ENCODE results near the gene CYP2A6.
"Not testable (repeated sequence)": the region's sequence is repeated elsewhere in the genome, so short reads cannot be mapped to it uniquely, and the experiment has no call there.

Gene CYP2A6, protein sequence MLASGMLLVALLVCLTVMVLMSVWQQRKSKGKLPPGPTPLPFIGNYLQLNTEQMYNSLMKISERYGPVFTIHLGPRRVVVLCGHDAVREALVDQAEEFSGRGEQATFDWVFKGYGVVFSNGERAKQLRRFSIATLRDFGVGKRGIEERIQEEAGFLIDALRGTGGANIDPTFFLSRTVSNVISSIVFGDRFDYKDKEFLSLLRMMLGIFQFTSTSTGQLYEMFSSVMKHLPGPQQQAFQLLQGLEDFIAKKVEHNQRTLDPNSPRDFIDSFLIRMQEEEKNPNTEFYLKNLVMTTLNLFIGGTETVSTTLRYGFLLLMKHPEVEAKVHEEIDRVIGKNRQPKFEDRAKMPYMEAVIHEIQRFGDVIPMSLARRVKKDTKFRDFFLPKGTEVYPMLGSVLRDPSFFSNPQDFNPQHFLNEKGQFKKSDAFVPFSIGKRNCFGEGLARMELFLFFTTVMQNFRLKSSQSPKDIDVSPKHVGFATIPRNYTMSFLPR

DNA sequence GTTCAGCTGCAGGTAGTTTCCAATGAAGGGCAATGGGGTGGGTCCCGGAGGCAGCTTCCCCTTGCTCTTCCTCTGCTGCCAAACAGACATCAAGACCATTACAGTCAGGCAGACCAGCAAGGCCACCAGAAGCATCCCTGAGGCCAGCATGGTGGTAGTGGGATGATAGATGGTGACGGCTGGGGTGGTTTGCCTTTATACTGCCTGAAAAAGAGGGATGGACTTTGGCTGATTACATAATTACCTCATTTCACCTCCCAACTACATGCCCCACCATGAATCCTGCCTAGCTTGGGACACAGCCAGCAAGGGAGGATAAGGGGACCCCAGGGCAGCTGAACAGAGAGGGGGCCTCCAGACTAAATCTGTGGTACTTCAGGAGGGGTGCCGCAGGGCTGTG lies at the start of gene CYP2A6:
Gene CYP2A6 (minus strand): TSS at position 171 of the 400 bp plus-strand sequence. CDS start 21 bp downstream, at position 150.
- not testable (repeated sequence) for DNase-seq

DNA sequence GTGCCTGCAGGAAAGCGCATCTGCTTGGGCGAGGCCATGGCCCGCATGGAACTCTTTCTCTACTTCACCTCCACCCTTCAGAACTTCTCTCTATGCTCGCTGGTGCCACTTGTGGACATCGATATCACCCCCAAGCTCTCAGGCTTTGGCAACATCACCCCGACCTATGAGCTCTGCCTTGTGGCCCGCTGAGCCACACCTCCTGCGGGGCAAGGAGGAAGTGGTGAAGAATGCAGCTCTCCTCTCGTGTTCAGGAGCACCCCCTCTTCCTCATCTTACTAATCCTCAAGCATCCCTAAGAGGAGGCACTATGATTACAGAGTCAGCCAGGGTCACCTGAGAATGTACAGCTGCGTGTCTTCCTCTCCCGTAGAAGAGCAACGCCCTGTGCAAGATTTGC lies 49.7 kb upstream of the CYP2A6 start:
- not testable (repeated sequence) for DNase-seq

DNA sequence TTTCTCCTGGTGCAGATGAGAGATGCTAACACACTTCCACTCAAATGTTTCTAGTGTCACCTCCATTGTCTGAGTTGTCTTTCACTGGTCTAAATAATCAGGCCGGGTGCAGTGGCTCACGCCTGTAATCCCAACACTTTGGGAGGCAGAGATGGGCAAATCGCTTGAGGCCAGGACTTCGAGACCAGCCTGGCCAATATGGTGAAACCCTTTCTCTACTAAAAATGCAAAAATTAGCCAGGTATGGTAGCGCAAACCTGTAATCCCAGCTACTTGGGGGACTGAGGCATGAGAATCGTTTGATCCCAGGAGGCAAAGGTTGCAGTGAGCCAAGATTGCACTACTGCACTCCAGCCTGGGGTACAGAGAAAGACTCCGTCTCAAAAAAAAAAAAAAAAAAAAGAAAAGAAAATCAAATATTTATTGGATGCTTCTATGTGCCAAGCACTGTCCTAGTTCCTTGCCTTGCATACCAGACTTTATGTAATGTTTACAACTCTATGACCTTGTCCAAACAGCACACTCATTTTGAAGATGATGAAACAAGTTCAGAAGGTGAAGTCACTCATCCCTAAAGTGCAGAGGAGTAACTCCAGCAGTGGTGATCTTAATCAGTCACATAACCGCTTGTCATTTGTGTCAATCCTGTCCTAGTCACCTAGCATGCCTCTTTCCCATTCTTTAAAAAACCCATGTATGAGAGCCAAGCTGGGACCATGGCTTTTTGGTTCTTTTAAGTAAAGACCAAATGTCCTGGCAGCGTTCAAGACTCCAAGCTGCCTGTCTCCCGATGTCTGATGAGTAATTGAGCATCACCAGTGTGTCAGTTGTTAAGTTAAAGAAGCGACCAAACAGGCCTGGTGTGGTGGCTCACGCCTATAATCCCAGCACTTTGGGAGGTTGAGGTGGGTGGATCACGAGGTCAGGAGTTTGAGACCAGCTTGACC lies 46.9 kb upstream of the CYP2A6 start:
- DNase-seq = not testable (repeated sequence)

DNA sequence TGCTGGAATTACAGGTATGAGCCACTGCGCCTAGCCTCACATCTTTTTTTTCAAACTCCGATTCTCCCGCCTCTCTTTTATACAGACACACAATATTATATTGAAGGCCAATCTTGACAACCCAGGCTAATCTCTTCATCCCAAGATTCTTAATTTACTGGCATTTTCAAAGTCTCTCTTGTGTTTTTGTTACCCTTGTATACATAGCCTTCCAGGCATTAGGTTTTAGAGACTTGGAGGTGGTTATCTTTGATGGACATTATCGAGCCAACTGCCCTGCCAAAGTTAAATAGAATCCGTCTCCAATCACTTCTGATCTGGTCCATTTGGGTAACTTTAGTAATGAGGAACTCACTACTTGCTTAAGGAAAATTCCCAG lies 46.2 kb upstream of the CYP2A6 start:
- no peak for DNase-seq

DNA sequence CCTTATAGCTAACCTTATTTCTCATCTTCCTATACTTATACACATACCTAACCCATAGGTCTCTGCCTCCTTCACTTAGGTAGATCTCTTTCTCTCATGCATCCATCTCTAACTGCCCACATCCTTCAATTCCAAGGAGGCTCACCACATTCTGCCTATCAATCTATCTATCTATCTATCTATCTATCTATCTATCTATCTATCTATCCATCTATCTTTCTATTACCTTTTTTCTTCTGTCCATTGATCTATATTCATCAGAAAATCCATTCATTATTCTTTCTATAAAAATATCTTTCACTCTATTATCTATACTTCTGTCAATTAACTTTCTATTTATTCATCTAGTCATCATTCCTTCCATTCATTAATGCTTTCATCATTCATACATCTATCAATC lies 42.9 kb upstream of the CYP2A6 start:
- no peak for DNase-seq

DNA sequence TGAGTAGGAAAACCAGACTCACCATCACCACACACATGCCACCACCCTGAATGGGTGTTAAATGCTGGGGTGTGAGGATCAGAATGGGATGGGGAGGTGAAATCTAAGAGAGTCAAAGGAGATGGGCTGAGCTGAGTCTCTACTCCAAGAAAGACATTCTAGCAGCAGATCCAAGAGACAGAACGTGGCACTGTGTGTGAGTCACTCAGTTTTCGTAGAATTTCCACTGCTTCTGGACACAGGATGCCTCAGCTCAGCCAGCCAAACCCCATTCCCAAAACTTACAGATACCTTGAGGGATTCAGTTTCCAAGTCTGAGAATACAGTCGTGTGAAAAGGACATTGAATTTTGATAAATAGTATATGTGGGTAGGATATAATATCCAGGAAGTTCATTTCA lies 39.1 kb upstream of the CYP2A6 start:
- no peak for DNase-seq

DNA sequence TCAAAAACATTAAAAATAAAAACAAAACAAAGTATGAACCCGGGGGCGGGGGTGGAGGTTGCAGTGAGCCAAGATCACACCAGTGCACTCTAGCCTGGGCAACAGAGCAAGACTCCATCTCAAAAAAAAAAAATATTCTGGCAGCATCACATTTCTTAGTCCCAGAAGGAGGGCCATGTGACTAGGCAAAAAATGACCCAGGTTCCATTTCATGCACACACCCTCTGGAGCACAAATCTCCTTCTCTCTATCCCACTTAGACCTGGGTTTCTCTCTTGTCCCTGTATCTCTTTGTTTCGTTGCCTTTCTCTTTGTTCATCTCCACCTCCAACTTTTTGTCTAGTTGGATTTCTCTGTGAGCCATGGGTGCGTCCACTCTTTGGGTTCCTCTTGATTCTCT lies 37.9 kb upstream of the CYP2A6 start:
- no peak for DNase-seq

DNA sequence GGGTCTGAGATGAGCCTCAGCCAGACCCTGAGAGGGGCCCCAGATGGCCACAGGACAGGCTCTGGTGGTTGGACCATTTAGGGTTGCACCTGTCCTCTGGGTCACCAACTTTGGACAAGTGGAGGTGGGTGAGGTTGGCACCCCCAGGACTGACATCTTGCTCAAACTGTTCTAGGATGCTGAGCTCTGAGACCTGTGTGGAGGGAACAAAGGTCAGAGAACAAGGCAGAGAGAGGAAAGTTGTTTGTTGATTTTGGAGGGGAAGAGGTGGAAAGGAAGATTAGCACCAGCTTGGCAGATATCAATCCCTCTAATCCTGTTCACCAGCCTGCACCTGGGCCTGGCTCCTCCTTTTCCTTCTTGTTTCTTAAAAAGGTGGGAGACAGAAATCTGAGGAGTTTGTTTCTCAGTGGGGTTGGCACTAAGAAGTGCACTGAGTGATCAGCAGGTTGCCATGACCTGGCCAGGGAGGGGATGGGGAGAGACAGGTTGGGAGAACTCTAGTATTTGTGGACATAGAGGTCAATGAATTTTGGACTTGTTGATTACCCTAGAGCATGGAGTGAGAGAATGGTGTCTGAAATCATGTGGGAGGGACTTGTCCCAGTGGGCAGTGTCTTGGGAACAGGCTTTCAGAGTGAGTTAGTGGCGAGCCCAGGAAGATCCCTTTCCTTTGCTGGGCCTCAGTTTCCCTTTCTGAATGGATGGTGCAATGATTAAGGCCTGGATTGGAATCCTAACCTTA lies 34.1 kb upstream of the CYP2A6 start:
- DNase-seq = not testable (repeated sequence)

DNA sequence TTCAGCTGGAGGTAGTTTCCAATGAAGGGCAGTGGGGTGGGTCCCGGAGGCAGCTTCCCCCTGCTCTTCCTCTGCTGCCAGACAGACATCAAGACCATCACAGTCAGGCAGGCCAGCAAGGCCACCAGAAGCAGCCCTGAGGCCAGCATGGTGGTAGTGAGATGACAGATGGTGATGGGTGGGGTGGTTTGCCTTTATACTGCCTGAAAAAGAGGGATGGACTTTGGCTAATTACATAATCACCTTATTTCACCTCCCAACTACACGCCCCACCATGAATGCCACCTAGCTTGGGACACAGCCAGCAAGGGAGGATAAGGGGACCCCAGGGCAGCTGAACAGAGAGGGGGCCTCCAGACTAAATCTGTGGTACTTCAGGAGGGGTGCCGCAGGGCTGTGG lies 31.8 kb upstream of the CYP2A6 start, which contains the start of gene CYP2A7:
Gene CYP2A7 (minus strand): TSS at position 170 of the 400 bp plus-strand sequence. CDS start 21 bp downstream, at position 149.
- not testable (repeated sequence) for DNase-seq

DNA sequence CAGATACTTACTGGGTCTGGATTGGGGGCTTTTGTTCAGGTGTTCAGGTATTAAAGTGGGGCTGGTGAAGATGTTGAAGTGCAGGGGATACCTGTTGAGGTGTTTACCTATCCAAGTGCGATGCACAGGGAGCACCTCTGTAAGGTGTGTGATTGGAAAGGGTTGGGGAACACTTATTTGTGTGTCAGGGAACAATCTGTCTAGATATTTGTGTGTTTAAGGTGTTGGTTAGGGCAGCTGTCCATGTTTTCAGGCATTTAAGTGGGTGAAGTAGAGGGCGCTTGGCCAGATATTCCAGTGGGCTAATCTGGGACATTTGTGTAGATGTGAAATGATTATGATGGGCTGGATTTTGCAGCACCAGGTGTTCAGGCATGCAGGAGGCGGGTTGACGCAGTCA lies 29.1 kb upstream of the CYP2A6 start:
- DNase-seq = not testable (repeated sequence)

DNA sequence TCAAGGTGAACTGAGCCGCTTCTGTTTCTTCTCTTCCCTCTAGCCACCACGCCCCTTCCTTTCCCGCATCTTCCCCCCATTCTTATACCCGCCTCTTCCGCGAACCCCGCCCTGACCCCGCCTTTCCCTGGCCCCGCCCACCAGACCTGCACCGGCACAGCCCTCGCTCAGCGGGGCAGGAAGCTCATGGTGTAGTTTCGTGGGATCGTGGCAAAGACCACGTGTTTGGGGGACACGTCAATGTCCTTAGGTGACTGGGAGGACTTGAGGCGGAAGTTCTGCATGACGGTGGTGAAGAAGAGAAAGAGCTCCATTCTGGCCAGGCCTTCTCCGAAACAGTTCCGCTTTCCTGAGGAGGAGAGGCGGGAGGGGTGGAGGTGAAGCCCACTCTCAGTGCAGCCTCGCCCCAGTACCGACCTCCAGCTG lies 25.3 kb upstream of the CYP2A6 start:
- DNase-seq = not testable (repeated sequence)

DNA sequence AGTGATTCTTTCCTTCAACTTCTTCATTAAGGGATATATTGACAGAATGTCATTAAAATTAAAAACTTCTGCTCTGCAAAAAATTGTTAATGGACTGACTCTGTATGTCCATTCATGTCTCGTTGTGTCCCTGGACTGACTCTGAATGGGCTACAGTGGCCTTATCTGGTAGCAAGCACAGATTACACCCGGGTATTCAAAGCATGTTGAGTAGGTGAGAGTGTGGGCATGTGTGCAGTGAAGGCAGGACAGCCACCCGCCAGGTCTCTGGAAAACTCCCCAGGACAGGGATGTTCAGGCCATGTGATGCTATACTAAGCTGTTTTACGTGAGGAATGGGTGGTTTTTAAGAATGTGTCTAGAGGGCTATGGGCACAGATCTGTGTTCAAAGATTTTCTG lies 24.6 kb upstream of the CYP2A6 start:
- not testable (repeated sequence) for DNase-seq

DNA sequence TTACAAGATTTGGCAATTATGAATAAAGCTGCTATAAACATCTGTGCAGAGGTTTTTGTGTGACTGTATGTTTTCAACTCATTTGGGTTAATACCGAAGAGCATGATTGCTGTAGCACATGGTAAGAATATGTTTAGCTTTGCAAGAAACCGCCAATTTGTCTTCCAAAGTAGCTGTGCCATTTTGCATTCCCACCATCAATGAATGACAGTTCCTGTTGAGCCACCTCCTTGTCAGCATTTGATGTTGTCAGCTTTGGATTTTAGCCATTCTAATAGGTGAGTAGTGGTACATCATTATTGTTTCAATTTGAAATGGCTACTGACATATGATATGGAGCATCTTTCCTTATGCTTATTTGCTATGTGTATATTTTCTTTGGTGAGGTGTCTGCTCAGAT lies 23.6 kb upstream of the CYP2A6 start:
- DNase-seq = not testable (repeated sequence)

DNA sequence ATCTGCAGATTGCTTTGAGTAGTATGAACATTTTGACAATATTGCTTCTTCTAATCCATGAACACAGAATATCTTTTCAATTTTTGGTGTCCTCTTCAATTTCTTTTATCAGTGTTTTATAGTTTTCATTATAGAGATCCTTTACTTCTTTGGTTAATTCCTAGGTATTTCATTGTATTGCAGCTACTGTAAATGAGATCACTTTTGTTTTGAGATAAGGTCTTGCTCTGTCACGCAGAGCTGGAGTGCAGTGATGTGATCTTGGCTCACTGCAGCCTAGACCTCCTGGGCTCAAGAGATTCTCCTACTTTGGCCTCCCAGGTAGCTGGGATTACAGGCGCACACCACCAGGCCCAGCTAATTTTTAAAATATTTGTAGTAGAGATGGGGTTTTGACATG lies 22.0 kb upstream of the CYP2A6 start:
- no peak for DNase-seq

DNA sequence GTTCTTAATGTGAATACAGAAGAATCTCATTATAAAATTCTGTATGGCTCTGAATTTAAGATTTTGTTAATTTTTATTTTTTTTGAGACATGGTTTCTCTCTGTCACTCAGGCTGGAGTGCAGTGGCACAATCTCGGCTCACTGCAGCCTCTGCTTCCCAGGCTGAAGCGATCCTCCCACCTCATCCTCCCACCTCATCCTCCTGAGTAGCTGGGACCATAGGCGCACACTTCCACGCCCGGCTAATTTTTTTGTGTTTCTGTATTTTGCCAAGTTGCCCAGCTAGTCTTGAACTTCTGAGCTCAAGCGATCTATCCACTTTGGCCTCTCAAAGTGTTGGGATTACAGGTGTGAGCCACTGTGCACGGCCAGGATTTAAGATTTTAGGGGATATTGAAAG lies 17.5 kb upstream of the CYP2A6 start:
- no peak for DNase-seq

DNA sequence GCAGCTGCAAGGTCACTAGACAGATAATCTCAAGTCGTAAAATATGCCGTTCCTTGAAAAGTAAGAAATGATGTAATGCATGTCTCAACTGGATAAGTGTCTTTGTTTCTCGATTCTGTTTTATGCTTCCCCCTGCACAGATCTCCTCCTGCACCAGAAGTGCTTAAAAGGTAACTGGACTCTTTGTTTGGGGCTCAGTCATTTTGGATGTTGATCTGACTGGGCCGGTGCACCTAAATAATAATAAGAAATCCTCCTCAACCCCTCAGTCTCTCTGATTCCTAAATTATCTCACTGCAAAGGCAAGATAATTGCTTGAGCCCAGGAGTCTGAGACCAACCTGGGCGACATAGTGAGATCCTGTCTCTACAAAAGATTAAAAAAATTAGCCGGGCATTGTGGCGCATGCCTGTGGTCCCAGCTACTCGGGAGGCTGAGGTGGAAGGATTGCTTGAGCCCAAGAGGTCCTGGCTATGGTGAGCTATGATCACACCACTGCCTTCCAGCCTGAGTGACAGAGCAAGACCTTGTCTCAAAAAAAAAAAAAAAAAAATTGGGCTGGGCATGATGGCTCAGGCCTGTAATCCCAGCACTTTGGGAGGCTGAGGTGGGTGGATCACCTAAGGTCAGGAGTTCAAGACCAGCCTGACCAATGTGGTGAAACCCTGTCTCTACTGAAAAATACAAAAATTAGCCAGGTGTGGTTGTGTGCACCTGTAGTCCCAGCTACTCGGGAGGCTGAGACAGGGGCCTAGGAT lies 14.7 kb upstream of the CYP2A6 start:
- not testable (repeated sequence) for DNase-seq

DNA sequence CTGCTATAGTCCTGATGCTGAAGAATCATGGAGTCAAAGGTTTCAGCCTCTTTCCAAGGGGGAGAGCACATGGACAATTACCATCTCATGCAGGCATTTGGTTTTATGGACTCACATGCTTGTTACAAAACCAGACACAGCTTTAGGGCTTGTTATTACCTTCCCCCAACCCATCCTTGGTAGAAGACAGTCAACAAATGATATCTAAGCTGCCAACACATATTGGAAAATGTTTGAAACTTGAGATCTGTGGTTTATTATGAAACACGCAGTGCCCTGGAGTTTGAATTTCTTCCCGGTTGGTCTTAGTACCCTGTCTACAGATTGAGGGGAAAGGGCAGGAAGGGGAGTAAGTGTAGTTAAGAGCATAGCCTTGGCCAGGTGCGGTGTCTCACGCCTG lies 12.5 kb upstream of the CYP2A6 start:
- no peak for DNase-seq

DNA sequence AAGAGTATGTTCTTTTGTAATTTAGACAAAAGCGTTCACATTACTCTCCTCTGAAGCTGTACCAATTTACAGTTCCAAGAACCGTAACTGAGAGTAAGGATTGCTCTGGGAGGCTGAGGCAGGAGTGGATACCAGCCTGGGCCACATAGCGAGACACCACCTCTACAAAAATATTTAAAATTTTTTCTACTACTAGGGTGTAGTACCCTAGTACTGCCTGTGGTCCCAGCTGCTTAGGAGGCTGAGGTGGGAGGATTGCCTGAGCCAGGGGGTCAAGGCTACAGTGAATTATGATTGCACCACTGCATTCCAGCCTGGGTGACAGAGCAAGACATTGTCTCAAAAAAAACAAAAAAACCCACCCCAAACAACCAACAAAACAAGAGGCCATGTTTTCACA lies 12.1 kb upstream of the CYP2A6 start:
- DNase-seq = no peak

DNA sequence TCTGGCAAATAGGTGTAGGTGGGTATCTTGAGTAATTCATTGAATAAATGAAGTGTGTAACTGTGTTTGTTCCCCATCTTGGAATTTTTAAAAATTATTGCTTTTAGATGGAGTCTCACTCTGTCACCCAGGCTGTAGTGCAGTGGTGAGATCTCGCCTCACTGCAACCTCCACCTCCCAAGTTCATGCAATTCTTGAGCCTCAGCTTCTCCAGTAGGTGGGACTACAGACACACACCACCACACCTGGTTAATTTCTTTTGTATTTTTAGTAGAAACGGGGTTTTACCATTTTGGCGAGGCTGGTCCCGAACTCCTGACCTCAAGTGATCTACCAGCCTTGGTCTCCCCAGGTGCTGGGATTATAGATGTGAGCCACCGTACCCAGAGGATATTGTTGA lies 7.9 kb upstream of the CYP2A6 start:
- DNase-seq = no peak

DNA sequence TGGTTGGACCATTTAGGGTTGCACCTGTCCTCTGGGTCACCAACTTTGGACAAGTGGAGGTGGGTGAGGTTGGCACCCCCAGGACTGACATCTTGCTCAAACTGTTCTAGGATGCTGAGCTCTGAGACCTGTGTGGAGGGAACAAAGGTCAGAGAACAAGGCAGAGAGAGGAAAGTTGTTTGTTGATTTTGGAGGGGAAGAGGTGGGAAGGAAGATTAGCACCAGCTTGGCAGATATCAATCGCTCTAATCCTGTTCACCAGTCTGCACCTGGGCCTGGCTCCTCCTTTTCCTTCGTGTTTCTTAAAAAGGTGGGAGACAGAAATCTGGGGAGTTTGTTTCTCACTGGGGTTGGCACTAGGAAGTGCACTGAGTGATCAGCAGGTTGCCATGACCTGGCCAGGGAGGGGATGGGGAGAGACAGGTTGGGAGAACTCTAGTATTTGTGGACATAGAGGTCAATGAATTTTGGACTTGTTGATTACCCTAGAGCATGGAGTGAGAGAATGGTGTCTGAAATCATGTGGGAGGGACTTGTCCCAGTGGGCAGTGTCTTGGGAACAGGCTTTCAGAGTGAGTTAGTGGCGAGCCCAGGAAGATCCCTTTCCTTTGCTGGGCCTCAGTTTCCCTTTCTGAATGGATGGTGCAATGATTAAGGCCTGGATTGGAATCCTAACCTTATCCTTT lies 2.4 kb upstream of the CYP2A6 start:
- not testable (repeated sequence) for DNase-seq

DNA sequence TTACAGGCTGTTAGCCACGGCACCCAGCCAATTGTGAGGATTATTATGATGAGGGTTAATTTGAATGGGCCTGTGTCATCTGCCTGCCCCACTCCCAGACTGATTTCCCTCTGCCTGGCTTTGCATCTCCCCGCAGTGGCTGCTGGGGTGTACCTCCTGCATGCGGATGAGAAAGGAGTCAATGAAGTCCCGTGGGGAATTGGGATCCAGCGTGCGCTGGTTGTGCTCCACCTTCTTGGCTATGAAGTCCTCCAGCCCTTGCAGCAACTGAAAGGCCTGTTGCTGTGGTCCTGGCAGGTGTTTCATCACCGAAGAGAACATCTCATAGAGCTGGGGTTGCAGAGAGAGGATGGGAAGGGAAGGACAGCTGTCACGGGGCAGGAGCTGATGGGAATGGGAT lies 3.5 kb downstream of the CYP2A6 start:
- not testable (repeated sequence) for DNase-seq
